Panc1 (cell line): Measurements from ENCODE around the gene RMI1. TPM values are rescaled to one million over a fixed set of nuclear protein-coding genes. Genes with fewer than 3 reads are reported as not detected.

ENCODE experiments used
- ATAC-seq: fragments of 200-7000 bp; cut with Tn5 transposase; 2 replicates; pipeline ENCODE4 v1.9.1; 2020; ENCODE audit warnings: mild to moderate bottlenecking, moderate library complexity
- BruUV-seq: library from RNA; stranded (reverse); fragments of 400-500 nt; replicated peaks from 2 replicates; lab custom pipeline; 2021; lab: Mats Ljungman, UMichigan
- CTCF ChIA-PET: fragments of 300-600 bp; sonication (Branson Sonifier 250); formaldehyde crosslinking; loops from one replicate; lab custom pipeline; 2022; ENCODE audit warnings: antibody characterized with exemption; lab: Charles Lee
- POLR2A ChIA-PET: fragments of 300-600 bp; sonication (Branson Sonifier 250); formaldehyde crosslinking; loops from one replicate; lab custom pipeline; 2022; ENCODE audit warnings: antibody characterized with exemption; lab: Charles Lee
- DNase-seq: peaks from one replicate; pipeline ENCODE4 v3.0.0-alpha.2; 2010; ENCODE audit warnings: low read depth, low spot score
- H3K27ac ChIP-seq: 2 replicates; pipeline ENCODE4 v1.5.1; 2011; ENCODE audit warnings: mild to moderate bottlenecking, low read length, inconsistent platforms
- H3K27me3 ChIP-seq: fragments of 200-500 bp; sonication (Bioruptor generic); 2 replicates; pipeline ENCODE4 v1.6.0; 2014; ENCODE audit warnings: low read length, inconsistent platforms; ENCODE audit not compliant: control insufficient read depth, insufficient read depth
- H3K36me3 ChIP-seq: fragments of 200-500 bp; sonication (Bioruptor generic); 2 replicates; pipeline ENCODE4 v1.5.1; 2014; ENCODE audit warnings: inconsistent platforms, mild to moderate bottlenecking, low read length, moderate library complexity; ENCODE audit not compliant: control insufficient read depth, insufficient read depth
- H3K4me1 ChIP-seq: 2 replicates; pipeline ENCODE4 v1.5.1; 2011; ENCODE audit warnings: inconsistent platforms, mild to moderate bottlenecking, low read length, moderate library complexity; ENCODE audit not compliant: control insufficient read depth, insufficient read depth
- H3K4me3 ChIP-seq, 2 experiments: 2 replicates each; pipeline ENCODE4 v1.5.1; 2011 to 2012; ENCODE audit warnings: low read depth in 2 of 2, low read length in 2 of 2, mild to moderate bottlenecking in 2 of 2, inconsistent platforms in 1 of 2, moderate library complexity in 1 of 2
- H3K9me3 ChIP-seq: fragments of 200-500 bp; sonication (Bioruptor generic); 2 replicates; pipeline ENCODE4 v1.5.1; 2014; ENCODE audit warnings: low read depth, mild to moderate bottlenecking, inconsistent platforms, low read length, moderate library complexity; ENCODE audit not compliant: control insufficient read depth, insufficient read depth
- CTCF ChIP-seq: fragments of 450-650 bp; IDR thresholded peaks from 2 replicates; pipeline ENCODE4 v1.5.1; 2017; ENCODE audit warnings: mild to moderate bottlenecking
- POLR2AphosphoS5 ChIP-seq: IDR thresholded peaks from 2 replicates; pipeline ENCODE4 v1.6.1; 2012; ENCODE audit warnings: mild to moderate bottlenecking, low read depth, low read length, moderate library complexity
- REST ChIP-seq, 2 experiments: IDR thresholded peaks; 2 replicates each; pipeline ENCODE4 v1.6.1; 2011 to 2012; ENCODE audit warnings: low read depth in 2 of 2, control low read depth in 1 of 2, low read length in 1 of 2, mild to moderate bottlenecking in 1 of 2, moderate library complexity in 1 of 2; ENCODE audit not compliant: insufficient read depth in 1 of 2
- SIN3A ChIP-seq: IDR thresholded peaks from 2 replicates; pipeline ENCODE4 v1.6.1; 2012; ENCODE audit warnings: low read depth, mild to moderate bottlenecking, low read length, moderate library complexity, borderline replicate concordance; ENCODE audit not compliant: insufficient read depth
- TCF7L2 ChIP-seq: IDR thresholded peaks from 2 replicates; pipeline ENCODE4 v1.6.1; 2011; ENCODE audit warnings: mild to moderate bottlenecking, low read depth, low read length, inconsistent platforms
- in situ Hi-C: cut with HindIII; loops from 2 replicates; pipeline ENCODE4 v1.10.0; 2016; ENCODE audit warnings: low sequenced_read_pairs, low pct_unique_long_range_greater_than_20kb
- intact Hi-C: fragments of 100-400 bp; cut with micrococcal nuclease; formaldehyde crosslinking; loops from one replicate; pipeline ENCODE4 v1.10.0; 2022; ENCODE audit not compliant: unreplicated experiment
- total RNA-seq: library from RNA; stranded (reverse); gene quantifications from one replicate; pipeline ENCODE4 v1.2.1, GENCODE V29; 2021; ENCODE audit not compliant: unreplicated experiment

The RMI1 gene
- total RNA-seq, 1 experiment from 2014 or later, result 14.6 TPM

- peaks cover 9% of the 10 kb centered on the region for H3K4me1 ChIP-seq
- in situ Hi-C loops, result no loop called here
- DNase-seq, result no peak
- CTCF ChIA-PET, result no interaction called here
- H3K9me3 ChIP-seq, result no peaks in the 10 kb centered on the region
- no peaks in the 10 kb centered on the region for H3K36me3 ChIP-seq
- TF ChIP-seq REST (IDR thresholded peaks at IDR 0.05; ENCODE audit: insufficient read depth in 1 of 2, low read depth in 2 of 2, low read length in 1 of 2) (no peak), POLR2AphosphoS5 (no peak), TCF7L2 (no peak), CTCF (no peak), SIN3A (no peak)
- peak overlapping the region; percentile 59 to 81 for H3K4me3 ChIP-seq
- H3K27ac ChIP-seq, result peak overlapping the region; percentile 85
- BruUV-seq, result no TSS peak
- no peak for ATAC-seq
- no peaks in the 10 kb centered on the region for H3K27me3 ChIP-seq
- POLR2A ChIA-PET, result no interaction called here
- intact Hi-C loops, result no loop called here
Measured at GRCh38 chr9:83957248-83957513, 23.4 kb upstream of the RMI1 start.

- no peak overlapping the region for H3K27ac ChIP-seq
- POLR2A ChIA-PET, result no interaction called here
- H3K4me1 ChIP-seq, result peaks cover 9% of the 10 kb centered on the region
Measured at GRCh38 chr9:83959061-83959460, 21.5 kb upstream of the RMI1 start.

More at GRCh38 chr9:83959061-83959460, 21.5 kb upstream of the RMI1 start:
- Histone ChIP-seq H3K27me3 (no peaks in the 10 kb centered on the region), H3K4me3 (no peak overlapping the region), H3K9me3 (no peaks in the 10 kb centered on the region), H3K36me3 (no peaks in the 10 kb centered on the region)
- TF ChIP-seq REST (IDR thresholded peaks at IDR 0.05; ENCODE audit: insufficient read depth in 1 of 2, low read depth in 2 of 2, low read length in 1 of 2), result no peak
- no peak for TF ChIP-seq SIN3A
- TF ChIP-seq TCF7L2, result no peak
- TF ChIP-seq CTCF, result no peak
- TF ChIP-seq POLR2AphosphoS5, result no peak
- intact Hi-C loops (no loop called here), in situ Hi-C loops (no loop called here)
- CTCF ChIA-PET, result no interaction called here
- DNase-seq (no peak), ATAC-seq (no peak)
- BruUV-seq, result no TSS peak
